Measurements from ENCODE around the gene CPHXL2.

Gene CPHXL2

GRCh38 chr16:75629132-75629531 lies 47.7 kb downstream of the CPHXL2 start:
- POLR2A ChIA-PET = interaction anchor here (2.1 kb wide), 1 partner anchor 18 kb away, joined by 5 read pairs; the partner anchor contains the start of genes KARS1 and TERF2IP
- CTCF ChIA-PET = interaction anchor here (1.1 kb wide), 1 partner anchor 112 kb away, joined by 4 read pairs; no protein-coding TSS in a partner anchor
- TF ChIP-seq, protein P1, sequence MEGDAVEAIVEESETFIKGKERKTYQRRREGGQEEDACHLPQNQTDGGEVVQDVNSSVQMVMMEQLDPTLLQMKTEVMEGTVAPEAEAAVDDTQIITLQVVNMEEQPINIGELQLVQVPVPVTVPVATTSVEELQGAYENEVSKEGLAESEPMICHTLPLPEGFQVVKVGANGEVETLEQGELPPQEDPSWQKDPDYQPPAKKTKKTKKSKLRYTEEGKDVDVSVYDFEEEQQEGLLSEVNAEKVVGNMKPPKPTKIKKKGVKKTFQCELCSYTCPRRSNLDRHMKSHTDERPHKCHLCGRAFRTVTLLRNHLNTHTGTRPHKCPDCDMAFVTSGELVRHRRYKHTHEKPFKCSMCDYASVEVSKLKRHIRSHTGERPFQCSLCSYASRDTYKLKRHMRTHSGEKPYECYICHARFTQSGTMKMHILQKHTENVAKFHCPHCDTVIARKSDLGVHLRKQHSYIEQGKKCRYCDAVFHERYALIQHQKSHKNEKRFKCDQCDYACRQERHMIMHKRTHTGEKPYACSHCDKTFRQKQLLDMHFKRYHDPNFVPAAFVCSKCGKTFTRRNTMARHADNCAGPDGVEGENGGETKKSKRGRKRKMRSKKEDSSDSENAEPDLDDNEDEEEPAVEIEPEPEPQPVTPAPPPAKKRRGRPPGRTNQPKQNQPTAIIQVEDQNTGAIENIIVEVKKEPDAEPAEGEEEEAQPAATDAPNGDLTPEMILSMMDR (IDR thresholded peaks at IDR 0.05; ENCODE audit: control extremely low read depth, extremely low read depth, low read depth, missing control alignments) = no peak
- no peak for DNase-seq (ENCODE audit: extremely low spot score)

DNA sequence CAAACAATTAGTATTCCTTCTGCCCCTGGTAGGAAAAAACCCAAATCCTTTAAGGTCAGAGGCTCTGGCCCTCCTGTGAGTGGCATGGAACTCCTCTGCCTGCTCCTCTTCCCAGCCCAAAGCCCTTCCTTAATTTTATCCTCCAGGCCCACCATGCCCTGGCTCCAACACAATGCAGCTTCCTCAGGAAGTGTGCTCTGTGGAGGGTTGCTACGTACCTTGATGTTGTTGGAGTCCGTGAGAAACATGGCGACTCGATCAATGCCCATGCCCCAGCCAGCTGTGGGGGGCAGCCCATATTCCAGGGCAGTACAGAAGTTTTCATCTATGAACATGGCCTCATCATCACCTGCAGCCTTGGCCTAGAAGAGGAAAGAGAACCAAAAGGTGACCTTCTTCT lies 48.5 kb downstream of the CPHXL2 start:
- CTCF ChIA-PET = interaction anchor here (0.8 kb wide), 2 partner anchors 9 to 23 kb away, joined by 3 read pairs; no protein-coding TSS in a partner anchor
- TF ChIP-seq, protein P1 (IDR thresholded peaks at IDR 0.05; ENCODE audit: control extremely low read depth, extremely low read depth, low read depth, missing control alignments) = no peak
- POLR2A ChIA-PET = no interaction called here
- no peak for DNase-seq (ENCODE audit: extremely low spot score)

DNA sequence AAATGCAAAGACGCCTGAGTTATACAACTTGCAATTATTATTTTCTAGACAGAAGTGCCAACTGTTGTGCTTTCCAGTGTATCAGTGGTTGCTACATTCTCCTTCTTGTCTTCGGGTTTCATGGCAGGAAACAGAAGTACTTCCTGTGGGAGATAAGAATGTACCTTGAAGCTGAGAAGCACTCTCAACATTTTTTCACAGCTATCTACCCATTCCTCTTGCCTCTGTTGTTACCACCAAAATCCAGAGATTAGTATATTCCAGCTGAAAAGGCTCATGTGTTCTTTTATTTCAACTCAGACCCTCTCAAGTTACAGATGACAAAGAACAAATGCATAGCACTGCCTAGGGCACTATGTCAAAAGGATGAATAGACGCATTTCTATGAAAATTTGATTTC lies 49.0 kb downstream of the CPHXL2 start:
- ChIA-PET POLR2A (no interaction called here), CTCF (interaction anchor here (0.8 kb wide), 2 partner anchors 9 to 23 kb away, joined by 3 read pairs; no protein-coding TSS in a partner anchor)
- DNase-seq (ENCODE audit: extremely low spot score) = no peak
- TF ChIP-seq, protein P1 (IDR thresholded peaks at IDR 0.05; ENCODE audit: control extremely low read depth, extremely low read depth, low read depth, missing control alignments) = no peak

DNA sequence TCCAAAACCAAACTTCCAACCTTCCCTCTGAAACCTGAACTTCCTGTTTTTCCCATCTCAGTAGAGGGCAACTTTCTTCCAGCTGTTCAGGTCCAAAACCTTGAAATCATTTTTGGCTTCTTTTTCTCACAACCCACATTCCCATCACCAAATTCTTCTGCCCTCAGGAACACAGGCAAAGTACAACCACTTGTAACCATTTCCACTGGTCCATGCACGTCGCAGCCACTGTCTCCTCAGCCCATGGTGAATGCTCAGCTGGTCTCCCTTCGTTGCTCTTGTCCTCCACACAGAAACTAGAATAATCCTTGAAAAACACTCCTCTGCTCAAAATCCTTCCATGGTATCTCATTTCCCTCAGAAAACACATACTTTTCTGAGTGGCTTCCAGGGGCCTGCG lies 50.0 kb downstream of the CPHXL2 start:
- ChIA-PET POLR2A (no interaction called here), CTCF (interaction anchor here (1.0 to 2.0 kb wide), 3 partner anchors 15 to 137 kb away, joined by 3 to 5 read pairs (median 4); no protein-coding TSS in a partner anchor)
- TF ChIP-seq, protein P1 (IDR thresholded peaks at IDR 0.05; ENCODE audit: control extremely low read depth, extremely low read depth, low read depth, missing control alignments) = no peak
- DNase-seq (ENCODE audit: extremely low spot score) = no peak

DNA sequence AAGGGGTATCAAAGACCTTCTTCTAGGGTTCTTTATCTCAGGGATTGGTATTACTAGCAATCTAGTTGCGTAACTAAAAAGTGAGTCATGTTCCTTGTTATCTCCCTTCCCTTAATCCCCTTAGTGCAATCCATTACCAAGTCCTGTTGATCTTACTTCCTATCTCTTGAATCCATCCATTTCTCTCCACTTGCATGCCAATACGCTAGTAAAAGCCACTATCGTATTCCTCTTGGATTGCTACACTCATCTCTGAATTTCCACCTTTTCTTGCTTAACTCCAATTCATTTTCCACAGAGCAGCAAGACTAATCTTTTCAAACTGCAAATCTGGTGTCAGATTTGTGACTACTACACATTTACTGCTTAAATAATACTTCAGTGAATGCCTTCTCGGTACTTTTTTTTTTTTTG lies 51.9 kb downstream of the CPHXL2 start:
- TF ChIP-seq, protein P1 (IDR thresholded peaks at IDR 0.05; ENCODE audit: control extremely low read depth, extremely low read depth, low read depth, missing control alignments) = no peak
- ChIA-PET POLR2A (no interaction called here), CTCF (interaction anchor here (1.2 kb wide), 1 partner anchor 20 kb away, joined by 3 read pairs; no protein-coding TSS in a partner anchor)
- DNase-seq (ENCODE audit: extremely low spot score) = no peak

DNA sequence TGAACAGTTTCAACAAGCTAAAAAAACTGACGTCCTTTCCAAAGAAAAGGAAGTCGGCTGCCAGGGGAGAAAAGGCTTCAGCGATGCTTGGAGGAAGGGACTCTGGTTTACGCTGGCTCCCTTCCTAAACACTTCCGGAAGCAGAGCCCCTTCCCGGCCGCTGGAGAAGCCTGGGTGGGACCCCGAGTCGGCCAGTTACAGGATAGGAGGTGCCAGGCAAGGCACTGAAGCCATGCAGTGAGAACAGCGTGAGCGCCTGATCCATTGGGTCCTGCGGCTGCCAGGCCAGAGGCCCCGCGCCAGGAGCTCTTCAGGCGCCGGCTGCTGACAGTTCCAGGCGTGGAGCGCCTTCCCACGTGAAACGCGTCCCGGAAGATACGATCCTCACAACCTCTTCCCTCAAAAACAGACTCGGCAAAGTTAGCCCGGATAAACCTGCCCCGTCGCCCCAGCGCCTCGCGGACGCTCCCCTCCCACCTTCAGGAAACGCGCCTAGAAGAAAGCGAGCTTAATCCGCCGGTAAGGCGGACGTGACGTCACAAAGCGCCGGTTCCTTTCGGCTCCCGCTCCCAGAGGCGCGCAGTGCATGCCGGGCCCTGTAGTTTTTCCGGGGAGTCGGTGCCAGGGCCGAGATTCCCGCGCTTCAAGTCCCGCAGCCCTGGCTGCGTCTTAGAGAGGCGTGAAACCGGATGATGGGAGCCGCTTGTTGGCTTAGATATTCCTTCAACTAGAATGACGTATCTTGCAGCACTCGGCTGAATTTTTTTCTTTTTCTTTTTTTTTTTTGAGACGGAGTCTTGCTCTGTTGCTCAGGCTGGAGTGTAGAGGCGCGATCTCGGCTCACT lies 53.8 kb downstream of the CPHXL2 start, which contains the start of gene ADAT1:
TSS of gene ADAT1 (minus strand) at position 521 of the 845 bp plus-strand sequence. CDS start 2,482 bp downstream, outside the sequence.
- peak; percentile 96 for DNase-seq (ENCODE audit: extremely low spot score)
- TF ChIP-seq, protein P1 (IDR thresholded peaks at IDR 0.05; ENCODE audit: control extremely low read depth, extremely low read depth, low read depth, missing control alignments) = no peak
- ChIA-PET CTCF (interaction anchor here (0.8 to 4.6 kb wide), 13 partner anchors 10 to 424 kb away, joined by 3 to 33 read pairs (median 5); partner anchors contain the start of genes KARS1, TERF2IP and TMEM231), POLR2A (interaction anchor here (0.6 to 1.2 kb wide), 6 partner anchors 25 to 638 kb away, joined by 3 to 12 read pairs (median 4); partner anchors contain the start of genes KARS1, TERF2IP and WDR59)

Data from GM10248 (cell line).